ENCODE measurements around the gene HOMER3. TPM values are rescaled to one million over a fixed set of nuclear protein-coding genes. Genes with fewer than 3 reads are reported as not detected.

HOMER3 gene
- total RNA-seq, 1 donor from 2014 or later: 93.0 TPM

GRCh38 chr19:18897094-18898029, 43.7 kb downstream of the HOMER3 start:
- H3K4me3 ChIP-seq: no peak overlapping the region
- intact Hi-C loops (cut with DNase I): no loop called here
- peaks cover 23 to 31% of the 10 kb centered on the region in 2 donors for H3K36me3 ChIP-seq
- no peaks in the 10 kb centered on the region for H3K9me3 ChIP-seq
- peaks cover 11% of the 10 kb centered on the region for H3K27me3 ChIP-seq
- TF ChIP-seq CTCF (IDR thresholded peaks at IDR 0.05): no peak
- H3K4me1 ChIP-seq: peaks cover 7 to 8% of the 10 kb centered on the region in 2 donors
- no peak for DNase-seq (ENCODE audit: low spot score in 2 of 2)
- no peak overlapping the region for H3K27ac ChIP-seq

DNA sequence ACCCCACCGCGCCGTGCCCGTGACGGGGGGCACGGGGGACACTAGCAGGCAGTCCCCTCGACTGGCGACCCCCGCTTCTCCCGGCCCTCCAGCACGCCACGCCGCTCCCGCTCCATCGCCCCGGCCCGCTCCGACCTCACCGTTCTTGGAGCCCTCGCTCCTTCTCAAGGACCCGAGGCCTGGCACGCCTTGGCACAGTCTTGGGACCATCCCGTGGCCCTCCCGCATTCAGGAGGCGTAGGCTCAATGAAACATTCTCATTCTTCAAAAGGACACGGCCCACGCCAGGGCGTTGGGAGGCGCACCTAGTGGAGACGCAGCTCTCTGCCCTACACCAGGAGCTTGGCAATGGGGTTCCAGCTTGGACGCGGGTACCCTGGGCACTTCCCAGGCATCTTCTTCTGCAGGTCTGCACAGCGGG, 44.6 kb downstream of the HOMER3 start:
- peaks cover 7 to 8% of the 10 kb centered on the region in 2 donors for H3K4me1 ChIP-seq

GRCh38 chr19:18895824-18896341, 45.1 kb downstream of the HOMER3 start, which contains the start of gene CERS1:
Gene CERS1, minus strand, starts transcription at chr19:18896158. Its CDS starts 86 bp downstream, at chr19:18896072.
- no peak for DNase-seq (ENCODE audit: low spot score in 2 of 2)
- TF ChIP-seq CTCF (IDR thresholded peaks at IDR 0.05): no peak
- no peaks in the 10 kb centered on the region for H3K9me3 ChIP-seq
- H3K36me3 ChIP-seq: peaks cover 17 to 22% of the 10 kb centered on the region in 2 donors
- H3K4me1 ChIP-seq: peaks cover 7 to 8% of the 10 kb centered on the region in 2 donors
- no peak within 1 kb of the TSS for H3K27ac ChIP-seq
- peak within 1 kb of the TSS; percentile 36 to 53 for H3K4me3 ChIP-seq
- H3K27me3 ChIP-seq: peaks cover 11% of the 10 kb centered on the region
- intact Hi-C loops (cut with DNase I): no loop called here

More for the DNA sequence above, 44.6 kb downstream of the HOMER3 start:
- Histone ChIP-seq H3K4me3 (peak overlapping the region; percentile 36), H3K27me3 (peaks cover 11% of the 10 kb centered on the region), H3K27ac (no peak overlapping the region), H3K36me3 (peaks cover 23 to 28% of the 10 kb centered on the region in 2 donors), H3K9me3 (no peaks in the 10 kb centered on the region)
- no peak for TF ChIP-seq CTCF (IDR thresholded peaks at IDR 0.05)
- intact Hi-C loops (cut with DNase I): no loop called here
- no peak for DNase-seq (ENCODE audit: low spot score in 2 of 2)

DNA sequence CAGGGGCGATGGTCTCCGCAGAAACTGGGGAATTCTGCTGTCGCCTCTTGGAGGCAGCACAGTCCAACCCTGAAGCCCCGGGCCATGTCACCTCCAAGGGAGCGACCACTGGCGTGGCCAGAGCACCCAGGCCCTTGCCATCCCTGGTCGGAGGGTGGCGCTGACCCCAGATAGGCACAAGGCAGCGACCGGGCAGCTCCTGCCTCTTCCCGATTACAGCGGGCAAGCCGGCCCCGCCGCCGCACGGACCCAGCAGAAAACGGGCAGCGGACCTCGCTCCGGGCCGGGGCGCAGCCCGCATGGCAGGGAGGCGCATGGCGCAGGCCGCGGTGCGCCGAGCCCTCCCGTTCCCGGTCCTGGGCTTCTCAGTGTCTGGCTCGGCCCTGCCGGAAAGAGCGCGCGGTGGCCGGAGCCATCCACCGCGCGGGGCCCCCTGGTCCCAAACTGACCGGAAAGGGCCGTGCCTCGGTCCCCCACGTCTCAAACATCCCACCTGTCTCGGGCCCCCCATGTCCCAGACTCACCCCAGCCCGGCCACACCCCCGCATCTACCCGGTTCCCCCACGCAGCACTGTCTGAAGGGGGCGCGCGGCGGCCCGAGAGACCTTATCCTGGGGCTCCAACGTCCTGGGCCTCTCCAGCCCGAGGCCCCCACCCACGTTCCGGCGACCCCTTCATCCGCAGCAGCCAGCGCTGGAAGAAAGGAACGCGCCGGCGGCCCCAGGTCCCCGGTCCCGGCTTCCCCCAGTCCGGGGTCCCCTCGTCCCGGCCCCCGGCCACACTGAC, 45.8 kb downstream of the HOMER3 start:
- Histone ChIP-seq H3K36me3 (peaks cover 12 to 16% of the 10 kb centered on the region in 2 donors), H3K27me3 (peaks cover 11% of the 10 kb centered on the region), H3K4me3 (peak overlapping the region; percentile 33 to 53), H3K4me1 (peaks cover 7 to 8% of the 10 kb centered on the region in 2 donors), H3K9me3 (no peaks in the 10 kb centered on the region), H3K27ac (no peak overlapping the region)
- intact Hi-C loops (cut with DNase I): no loop called here
- DNase-seq (ENCODE audit: low spot score in 2 of 2): no peak
- TF ChIP-seq CTCF (IDR thresholded peaks at IDR 0.05): peak in 1 of 3 experiments; percentile 21

DNA sequence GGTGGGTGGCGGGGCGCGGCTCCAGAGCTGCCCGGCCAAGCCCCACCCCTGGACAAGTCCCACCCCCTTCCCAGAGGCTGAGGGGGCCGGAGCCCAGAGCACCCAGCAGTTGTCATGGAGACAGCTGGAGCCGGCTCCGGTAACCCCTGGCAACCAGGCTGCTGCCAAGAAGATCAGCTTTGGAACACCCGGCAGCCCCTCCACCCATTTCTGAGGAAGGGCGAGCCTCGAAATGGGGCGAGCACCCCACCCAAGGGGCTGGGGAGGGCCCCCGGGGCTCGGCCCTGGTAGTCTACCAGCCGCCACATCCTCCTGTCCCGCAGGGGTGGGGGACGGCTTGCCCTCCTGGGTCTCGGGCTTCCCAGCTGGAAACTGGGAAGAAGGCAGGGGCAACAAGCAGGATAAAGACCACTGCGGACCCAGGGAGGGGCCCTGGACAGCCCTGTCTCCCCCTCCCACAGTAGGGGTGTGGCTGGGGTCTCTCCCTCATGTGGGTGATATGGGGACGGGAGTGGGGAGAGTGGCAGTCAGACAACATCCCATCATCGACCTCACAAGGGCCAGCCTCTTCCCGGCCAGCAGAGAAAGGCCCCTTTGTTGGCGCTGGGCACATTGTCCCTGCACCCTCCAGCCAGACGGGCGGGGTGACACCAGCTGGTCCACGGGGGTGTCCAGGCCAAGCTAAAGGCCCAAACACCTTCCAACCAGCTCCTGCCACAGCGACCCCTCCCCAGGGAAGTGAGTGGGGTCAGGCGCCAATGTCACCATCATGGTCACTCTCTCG, 46.6 kb downstream of the HOMER3 start:
- Histone ChIP-seq H3K9me3 (no peaks in the 10 kb centered on the region), H3K27me3 (peaks cover 11% of the 10 kb centered on the region), H3K27ac (no peak overlapping the region), H3K4me3 (peak overlapping the region; percentile 33 to 53), H3K36me3 (peaks cover 4 to 8% of the 10 kb centered on the region in 2 donors), H3K4me1 (peaks cover 7 to 8% of the 10 kb centered on the region in 2 donors)
- TF ChIP-seq CTCF (IDR thresholded peaks at IDR 0.05): no peak
- intact Hi-C loops (cut with DNase I): no loop called here
- no peak for DNase-seq (ENCODE audit: low spot score in 2 of 2)
